GM19468 (cell line): ENCODE measurements around the gene DNTTIP2.
"Not testable (repeated sequence)": the region's sequence is repeated elsewhere in the genome, so short reads cannot be mapped to it uniquely, and the experiment has no call there.

Experiments
- ATAC-seq: cut with Tn5 transposase; IDR thresholded peaks from one replicate; pipeline ENCODE4 v1.9.1; 2021; ENCODE audit warnings: mild to moderate bottlenecking, moderate library complexity, moderate number of reproducible peaks; ENCODE audit not compliant: unreplicated experiment; ENCODE audit errors: extremely low read depth

Gene DNTTIP2

GRCh38 chr1:93877529-93877928 is 1.5 kb downstream of the DNTTIP2 start:
- no peak for ATAC-seq

- ATAC-seq, result no peak
These were observed 2.8 kb downstream of the DNTTIP2 start for GRCh38 chr1:93876244-93876643.

GRCh38 chr1:93874025-93874651 is 4.9 kb downstream of the DNTTIP2 start:
- ATAC-seq, result no peak

- ATAC-seq, result no peak
These were observed 7.6 kb downstream of the DNTTIP2 start for GRCh38 chr1:93871366-93871765.

GRCh38 chr1:93869653-93870052 is 9.4 kb downstream of the DNTTIP2 start:
- ATAC-seq, result no peak

- ATAC-seq, result not testable (repeated sequence)
These were observed 10.5 kb downstream of the DNTTIP2 start for GRCh38 chr1:93868492-93868891.

- ATAC-seq, result no peak
These were observed 13.8 kb downstream of the DNTTIP2 start for GRCh38 chr1:93865253-93865652.

- ATAC-seq, result no peak
These were observed 14.8 kb downstream of the DNTTIP2 start for GRCh38 chr1:93864175-93864574.

- not testable (repeated sequence) for ATAC-seq
These were observed 21.4 kb downstream of the DNTTIP2 start for GRCh38 chr1:93857653-93858052.

- ATAC-seq, result not testable (repeated sequence)
These were observed 23.0 kb downstream of the DNTTIP2 start for GRCh38 chr1:93855983-93856382.

- no peak for ATAC-seq
These were observed 25.1 kb downstream of the DNTTIP2 start for GRCh38 chr1:93853940-93854339.

GRCh38 chr1:93851878-93852277 is 27.1 kb downstream of the DNTTIP2 start:
- ATAC-seq, result no peak

- ATAC-seq, result no peak
These were observed 27.7 kb downstream of the DNTTIP2 start for GRCh38 chr1:93851327-93851712.

GRCh38 chr1:93850687-93851326 is 28.2 kb downstream of the DNTTIP2 start:
- not testable (repeated sequence) for ATAC-seq

GRCh38 chr1:93848350-93848883 is 30.6 kb downstream of the DNTTIP2 start:
- no peak for ATAC-seq

GRCh38 chr1:93847811-93848288 is 31.2 kb downstream of the DNTTIP2 start:
- no peak for ATAC-seq

GRCh38 chr1:93846992-93847810 is 31.8 kb downstream of the DNTTIP2 start:
- peak; percentile 45 for ATAC-seq

- peak; percentile 21 for ATAC-seq
These were observed 32.6 kb downstream of the DNTTIP2 start for GRCh38 chr1:93846206-93846991.

GRCh38 chr1:93845538-93846205 is 33.3 kb downstream of the DNTTIP2 start:
- no peak for ATAC-seq
